Glomerular endothelial cell (primary cell): ENCODE results near the gene PSD. TPM values are rescaled to one million over a fixed set of nuclear protein-coding genes. Genes with fewer than 3 reads are reported as not detected.

ENCODE experiments used
- DNase-seq: peaks from one replicate; pipeline ENCODE4 v3.0.0-alpha.2; 2011; ENCODE audit warnings: low read depth, low spot score; ENCODE audit errors: extremely low read depth
- total RNA-seq: library from RNA; depleted of rRNA; stranded (reverse); fragments of >200 nt; gene quantifications from 2 replicates; pipeline ENCODE4 v1.2.3, GENCODE V29; 2015

Gene PSD
- total RNA-seq, 1 donor from 2014 or later: 0.35 TPM

- no peak for DNase-seq
Measured at GRCh38 chr10:102405632-102406031, 13.0 kb downstream of the PSD start.

- no peak for DNase-seq
Measured at GRCh38 chr10:102405108-102405571, 13.4 kb downstream of the PSD start.

- DNase-seq: no peak
Measured at GRCh38 chr10:102404361-102405107, 14.1 kb downstream of the PSD start.

- DNase-seq: no peak
Measured at GRCh38 chr10:102403115-102403514, 15.5 kb downstream of the PSD start.

- no peak for DNase-seq
Measured at GRCh38 chr10:102402512-102402896, 16.1 kb downstream of the PSD start.

GRCh38 chr10:102401735-102402511 lies 16.7 kb downstream of the PSD start:
- no peak for DNase-seq

GRCh38 chr10:102401342-102401654 lies 17.3 kb downstream of the PSD start:
- DNase-seq: no peak

- no peak for DNase-seq
Measured at GRCh38 chr10:102400598-102401341, 17.8 kb downstream of the PSD start.

- no peak for DNase-seq
Measured at GRCh38 chr10:102400076-102400475, 18.5 kb downstream of the PSD start.

GRCh38 chr10:102399217-102400021 lies 19.2 kb downstream of the PSD start:
- DNase-seq: no peak

GRCh38 chr10:102398172-102399020 lies 20.2 kb downstream of the PSD start:
- DNase-seq: no peak

- DNase-seq: no peak
Measured at GRCh38 chr10:102397222-102398171, 21.1 kb downstream of the PSD start.

GRCh38 chr10:102396730-102397151 lies 21.8 kb downstream of the PSD start:
- DNase-seq: no peak

GRCh38 chr10:102396317-102396650 lies 22.3 kb downstream of the PSD start:
- DNase-seq: no peak

GRCh38 chr10:102395400-102396316 lies 22.9 kb downstream of the PSD start, which contains the start of gene NFKB2:
Gene NFKB2 (plus strand): TSS chr10:102395705. CDS start chr10:102395960, 255 bp downstream.
- DNase-seq: no peak

GRCh38 chr10:102394801-102395399 lies 23.7 kb downstream of the PSD start:
- no peak for DNase-seq
